Esophagus squamous epithelium (tissue), 5 donors: Measurements from ENCODE around the gene TMEM176A. TPM values are rescaled to one million over a fixed set of nuclear protein-coding genes. Genes with fewer than 3 reads are reported as not detected.
"Not testable (repeated sequence)": the region's sequence is repeated elsewhere in the genome, so short reads cannot be mapped to it uniquely, and the experiment has no call there.

Experiments used
- DNase-seq: peaks from one replicate; lab custom pipeline; 2025; lab: John Stamatoyannopoulos, UW
- H3K27ac ChIP-seq, 4 donors: fragments of 200-600 bp; sonication (generic); one replicate each; pipeline ENCODE4 v1.5.1; 2016 to 2019; ENCODE audit warnings: mild to moderate bottlenecking in 1 of 4
- H3K27me3 ChIP-seq, 4 donors: fragments of 200-600 bp; sonication (generic); 1 replicate in 3 of 4; 2 replicates in 1 of 4; pipeline versions ENCODE4 v1.5.1 to v1.6.0; 2017 to 2021; ENCODE audit warnings: antibody characterized with exemption in 1 of 4
- H3K36me3 ChIP-seq, 3 donors: fragments of 200-600 bp; sonication (generic); one replicate each; pipeline ENCODE4 v1.5.1; 2016 to 2019
- H3K4me1 ChIP-seq, 3 donors: fragments of 200-600 bp; sonication (generic); one replicate each; pipeline ENCODE4 v1.5.1; 2017 to 2019
- H3K4me3 ChIP-seq, 4 donors: fragments of 200-600 bp; sonication (generic); 1 replicate in 3 of 4; 2 replicates in 1 of 4; pipeline ENCODE4 v1.5.1; 2016 to 2019; ENCODE audit warnings: mild to moderate bottlenecking in 2 of 4, moderate library complexity in 1 of 4
- H3K9me3 ChIP-seq, 3 donors: fragments of 200-600 bp; sonication (generic); one replicate each; pipeline ENCODE4 v1.5.1; 2016 to 2019
- CTCF ChIP-seq, 6 experiments: fragments of 450-650 bp in 4 of 6; fragments of 200-600 bp in 2 of 6; sonication (generic) in 2 of 6; IDR thresholded peaks; one replicate each; pipeline ENCODE4 v1.5.1; 2016 to 2019; ENCODE audit warnings: antibody characterized with exemption in 6 of 6, mild to moderate bottlenecking in 4 of 6, moderate library complexity in 4 of 6
- POLR2A ChIP-seq, 4 donors: fragments of 450-650 bp; IDR thresholded peaks; one replicate each; pipeline ENCODE4 v1.6.1; 2017; ENCODE audit warnings: antibody characterized with exemption in 4 of 4, mild to moderate bottlenecking in 4 of 4, moderate library complexity in 3 of 4
- WGBS, 2 donors: methylation state at CpG; one replicate each; pipeline ENCODE4 v1.1.5; 2018; 5-methylcytosine and 5-hydroxymethylcytosine counted together
- intact Hi-C: fragments of 100-400 bp; cut with DNase I; formaldehyde crosslinking; loops from one replicate; pipeline ENCODE4 v1.15.0; 2022
- total RNA-seq, 4 donors: library from RNA; depleted of rRNA; stranded (reverse); fragments of >200 nt; gene quantifications; one replicate each; pipeline ENCODE4 v1.1.0, GENCODE V29; 2016
- donor health status: DM: yes; HTN: yes; CAD: no.

Gene TMEM176A
- total RNA-seq, 4 donors from 2014 or later: 2.5 to 35.5 (median 10.7) TPM

DNA sequence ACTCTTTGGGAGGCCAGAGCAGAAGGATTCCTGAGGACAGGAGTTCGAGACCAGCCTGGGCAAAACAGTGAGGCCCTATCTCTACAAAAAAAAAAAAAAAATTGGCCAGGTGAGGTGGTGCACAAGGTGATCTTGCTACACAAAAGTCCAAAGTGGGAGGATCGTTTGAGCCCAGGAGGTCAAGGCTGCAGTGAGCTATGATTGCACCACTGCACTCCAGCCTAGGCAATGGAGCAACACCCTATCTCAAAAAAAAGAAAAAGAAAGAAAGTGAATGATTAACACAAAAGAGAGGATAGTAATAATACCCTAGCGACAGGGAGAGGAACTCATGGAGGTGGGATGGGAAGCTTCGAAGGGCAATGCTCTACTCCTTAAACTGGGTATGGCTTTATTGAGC, 30.8 kb upstream of the TMEM176A start:
- Histone ChIP-seq H3K27ac (no peak overlapping the region), H3K27me3 (no peaks in the 10 kb centered on the region), H3K4me1 (no peaks in the 10 kb centered on the region), H3K9me3 (peaks cover 0 to 4% (median 0%) of the 10 kb centered on the region in 3 donors), H3K36me3 (no peaks in the 10 kb centered on the region), H3K4me3 (no peak overlapping the region)
- TF ChIP-seq CTCF (IDR thresholded peaks at IDR 0.05) (no peak), POLR2A (IDR thresholded peaks at IDR 0.05) (no peak)
- intact Hi-C loops: no loop called here
- WGBS, 2 donors: 71 to 79% methylated on average over 4 of the region's 4 CpGs
- DNase-seq: no peak

DNA sequence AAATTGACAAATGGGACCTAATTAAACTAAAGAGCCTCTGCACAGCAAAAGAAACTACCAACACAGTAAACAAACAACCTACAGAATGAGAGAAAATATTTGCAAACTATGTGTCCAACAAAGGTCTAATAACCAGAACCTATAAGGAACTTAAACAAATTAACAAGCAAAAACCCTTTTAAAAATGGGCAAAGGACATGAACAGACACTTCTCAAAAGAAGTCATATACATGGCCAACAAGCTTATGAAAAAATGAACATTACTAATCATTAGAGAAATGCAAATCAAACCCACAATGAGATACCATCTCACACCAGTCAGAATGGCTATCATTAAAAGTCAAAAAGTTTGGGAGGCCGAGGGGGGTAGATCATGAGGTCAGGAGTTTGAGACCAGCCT, 26.4 kb upstream of the TMEM176A start:
- intact Hi-C loops, DNase-seq, H3K36me3 ChIP-seq, H3K4me1 ChIP-seq, H3K27ac ChIP-seq, H3K4me3 ChIP-seq, H3K9me3 ChIP-seq, H3K27me3 ChIP-seq: not testable (repeated sequence)
- 73 to 79% methylated on average over 1 of the region's 1 CpG for WGBS, 2 donors

GRCh38 chr7:150778014-150778737, 22.4 kb upstream of the TMEM176A start:
- intact Hi-C loops: no loop called here
- H3K9me3 ChIP-seq: peaks cover 0 to 4% (median 0%) of the 10 kb centered on the region in 3 donors
- H3K27ac ChIP-seq: no peak overlapping the region
- peak overlapping the region in 1 of 4 donors; percentile 24 for H3K4me3 ChIP-seq
- no peak for TF ChIP-seq CTCF (IDR thresholded peaks at IDR 0.05)
- no peak for TF ChIP-seq POLR2A (IDR thresholded peaks at IDR 0.05)
- DNase-seq: no peak
- no peaks in the 10 kb centered on the region for H3K27me3 ChIP-seq
- peaks cover 0 to 27% (median 10%) of the 10 kb centered on the region in 3 donors for H3K4me1 ChIP-seq
- WGBS, 2 donors: 28 to 46% methylated on average over 7 to 8 of the region's 8 CpGs
- H3K36me3 ChIP-seq: no peaks in the 10 kb centered on the region

DNA sequence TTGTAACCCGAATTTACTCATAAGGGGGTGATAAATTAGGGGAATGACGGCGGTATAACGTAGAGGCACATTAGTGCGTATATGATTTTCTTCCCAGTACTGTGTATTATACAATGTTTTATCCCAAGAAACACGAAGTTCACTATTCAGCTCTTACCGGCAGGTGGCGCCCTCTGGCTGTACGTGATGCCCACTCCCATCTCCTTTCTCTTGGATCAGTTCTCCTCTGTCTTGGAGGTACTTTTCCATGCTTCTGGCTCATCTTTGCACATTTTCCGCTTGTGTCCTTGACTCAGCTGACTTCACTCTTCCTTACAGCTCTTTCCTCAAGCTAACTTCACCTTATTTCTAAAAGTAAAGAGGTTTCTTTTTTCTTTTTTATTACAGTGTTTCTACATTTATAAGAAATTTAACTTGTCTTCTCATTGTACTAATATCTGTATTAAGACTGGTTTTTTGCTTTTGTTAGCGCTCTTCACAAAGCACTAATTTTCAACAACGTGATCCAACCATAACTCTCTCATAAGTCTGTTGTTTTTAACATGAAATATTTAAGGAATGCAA, 21.7 kb upstream of the TMEM176A start:
- TF ChIP-seq POLR2A (IDR thresholded peaks at IDR 0.05): no peak
- TF ChIP-seq CTCF (IDR thresholded peaks at IDR 0.05): peak; percentile 63 to 86 (median 74)
- DNase-seq: no peak
- Histone ChIP-seq H3K27ac (no peak overlapping the region), H3K36me3 (no peaks in the 10 kb centered on the region), H3K4me3 (peak overlapping the region in 1 of 4 donors; percentile 24), H3K9me3 (peaks cover 0 to 4% (median 0%) of the 10 kb centered on the region in 3 donors), H3K4me1 (peaks cover 0 to 28% (median 10%) of the 10 kb centered on the region in 3 donors), H3K27me3 (no peaks in the 10 kb centered on the region)
- intact Hi-C loops: no loop called here
- 6 to 8% methylated on average over 12 of the region's 12 CpGs for WGBS, 2 donors

- H3K4me1 ChIP-seq: peaks cover 4 to 42% (median 23%) of the 10 kb centered on the region in 3 donors
- no peaks in the 10 kb centered on the region for H3K9me3 ChIP-seq
- no peaks in the 10 kb centered on the region for H3K27me3 ChIP-seq
- intact Hi-C loops: no loop called here
- no peak for DNase-seq
- H3K4me3 ChIP-seq: no peak overlapping the region
- H3K27ac ChIP-seq: peak overlapping the region in 3 of 4 donors; percentile 63 to 70 (median 68)
- 0 to 54% methylated on average over 1 to 3 of the region's 3 CpGs for WGBS, 2 donors
- TF ChIP-seq POLR2A (IDR thresholded peaks at IDR 0.05) (no peak), CTCF (IDR thresholded peaks at IDR 0.05) (no peak)
- H3K36me3 ChIP-seq: no peaks in the 10 kb centered on the region
Measured at GRCh38 chr7:150780292-150780691, 20.3 kb upstream of the TMEM176A start.
